Measurements from ENCODE around the gene WDR31. TPM values are rescaled to one million over a fixed set of nuclear protein-coding genes. Genes with fewer than 3 reads are reported as not detected.

WDR31 gene
- total RNA-seq, 2 donors from 2014 or later, result 2.3 to 4.6 TPM

GRCh38 chr9:113352411-113352810 lies 12.3 kb upstream of the WDR31 start:
- H3K9me3 ChIP-seq, result no peaks in the 10 kb centered on the region
- H3K27ac ChIP-seq, result no peak overlapping the region
- DNase-seq (ENCODE audit: low spot score), result no peak
- peaks cover 0 to 11% of the 10 kb centered on the region in 2 donors for H3K4me1 ChIP-seq
- H3K4me3 ChIP-seq, result no peak overlapping the region
- H3K27me3 ChIP-seq, result no peaks in the 10 kb centered on the region
- H3K36me3 ChIP-seq, result no peaks in the 10 kb centered on the region
- TF ChIP-seq CTCF (IDR thresholded peaks at IDR 0.05), result no peak

GRCh38 chr9:113352006-113352405 lies 11.9 kb upstream of the WDR31 start:
- DNase-seq (ENCODE audit: low spot score), result no peak

GRCh38 chr9:113350937-113351336 lies 10.9 kb upstream of the WDR31 start:
- DNase-seq (ENCODE audit: low spot score), result no peak
- H3K9me3 ChIP-seq, result no peaks in the 10 kb centered on the region
- no peak overlapping the region for H3K4me3 ChIP-seq
- H3K4me1 ChIP-seq, result peaks cover 0 to 11% of the 10 kb centered on the region in 2 donors
- no peak for TF ChIP-seq CTCF (IDR thresholded peaks at IDR 0.05)
- H3K36me3 ChIP-seq, result no peaks in the 10 kb centered on the region
- H3K27me3 ChIP-seq, result no peaks in the 10 kb centered on the region
- H3K27ac ChIP-seq, result no peak overlapping the region

More at GRCh38 chr9:113352006-113352405, 11.9 kb upstream of the WDR31 start:
- Histone ChIP-seq H3K4me1 (peaks cover 0 to 11% of the 10 kb centered on the region in 2 donors), H3K36me3 (no peaks in the 10 kb centered on the region), H3K27ac (no peak overlapping the region), H3K4me3 (no peak overlapping the region), H3K27me3 (no peaks in the 10 kb centered on the region), H3K9me3 (no peaks in the 10 kb centered on the region)
- TF ChIP-seq CTCF (IDR thresholded peaks at IDR 0.05), result no peak

- Histone ChIP-seq H3K9me3 (no peaks in the 10 kb centered on the region), H3K4me1 (peaks cover 0 to 11% of the 10 kb centered on the region in 2 donors), H3K4me3 (peak overlapping the region; percentile 49 to 59), H3K27me3 (no peaks in the 10 kb centered on the region), H3K36me3 (no peaks in the 10 kb centered on the region), H3K27ac (peak overlapping the region in 1 of 2 donors; percentile 8)
- TF ChIP-seq CTCF (IDR thresholded peaks at IDR 0.05), result no peak
- no peak for DNase-seq (ENCODE audit: low spot score)
These were observed 10.1 kb upstream of the WDR31 start for GRCh38 chr9:113350107-113350661.

- no peak for DNase-seq (ENCODE audit: low spot score)
- H3K27me3 ChIP-seq, result no peaks in the 10 kb centered on the region
- no peak for TF ChIP-seq CTCF (IDR thresholded peaks at IDR 0.05)
- peak within 1 kb of the TSS in 1 of 2 donors; percentile 8 for H3K27ac ChIP-seq
- H3K36me3 ChIP-seq, result no peaks in the 10 kb centered on the region
- H3K4me1 ChIP-seq, result peaks cover 0 to 11% of the 10 kb centered on the region in 2 donors
- no peaks in the 10 kb centered on the region for H3K9me3 ChIP-seq
- H3K4me3 ChIP-seq, result peak within 1 kb of the TSS; percentile 49 to 59
These were observed 9.5 kb upstream of the WDR31 start, which contains the start of gene BSPRY for GRCh38 chr9:113349445-113350094. Gene BSPRY, plus strand, starts transcription at chr9:113349541. Its CDS starts 39 bp downstream, at chr9:113349580.

Measured in right atrium auricular region (tissue), 2 donors.